Heart right ventricle (tissue), 16 donors: ENCODE data around the gene KCNT1. TPM values are rescaled to one million over a fixed set of nuclear protein-coding genes. Genes with fewer than 3 reads are reported as not detected.

ENCODE experiments used
- ATAC-seq, 8 donors: fragments of 200-7000 bp; cut with Tn5 transposase; one replicate each; pipeline ENCODE4 v1.9.1; 2020; ENCODE audit warnings: mild to moderate bottlenecking in 8 of 8, moderate library complexity in 8 of 8, moderate number of reproducible peaks in 1 of 8
- DNase-seq, 2 donors: peaks; one replicate each; pipeline ENCODE4 v3.0.0-alpha.2; 2020
- H3K27ac ChIP-seq, 10 donors: fragments of 200-600 bp; sonication (generic) in 2 of 10; one replicate each; pipeline versions ENCODE4 v1.5.0 to v1.8.0; 2020 to 2022; ENCODE audit warnings: mild to moderate bottlenecking in 3 of 10
- H3K27me3 ChIP-seq, 7 donors: fragments of 200-600 bp; one replicate each; pipeline ENCODE4 v1.8.0; 2021 to 2022; ENCODE audit warnings: mild to moderate bottlenecking in 2 of 7
- H3K36me3 ChIP-seq, 9 donors: fragments of 200-600 bp; sonication (generic) in 1 of 9; one replicate each; pipeline versions ENCODE4 v1.5.0 to v1.8.0; 2020 to 2022; ENCODE audit warnings: mild to moderate bottlenecking in 2 of 9
- H3K4me1 ChIP-seq, 9 donors: fragments of 200-600 bp; sonication (generic) in 1 of 9; one replicate each; pipeline versions ENCODE4 v1.5.0 to v1.8.0; 2020 to 2022; ENCODE audit warnings: mild to moderate bottlenecking in 4 of 9
- H3K4me3 ChIP-seq, 10 donors: fragments of 200-600 bp; sonication (generic) in 2 of 10; one replicate each; pipeline versions ENCODE4 v1.5.0 to v1.8.0; 2020 to 2022; ENCODE audit warnings: mild to moderate bottlenecking in 7 of 10, moderate library complexity in 2 of 10
- H3K9me3 ChIP-seq, 11 donors: fragments of 200-600 bp in 10 of 11; sonication (generic) in 2 of 11; one replicate each; pipeline versions ENCODE4 v1.5.0 to v1.8.0; 2013 to 2022; ENCODE audit warnings: mild to moderate bottlenecking in 2 of 11, control low read depth in 1 of 11, moderate library complexity in 1 of 11
- WGBS, 2 donors: extraction: QIAGEN DNeasy Blood & Tissue Kit; methylation state at CpG; one replicate each; pipeline ENCODE4 v1.1.7; 2013; ENCODE audit warnings: inconsistent platforms in 1 of 2; 5-methylcytosine and 5-hydroxymethylcytosine counted together
- intact Hi-C, 10 donors: fragments of 100-400 bp; cut with DNase I; formaldehyde crosslinking; loops; one replicate each; pipeline versions ENCODE4 v1.11.1 to v1.14.2; 2022
- polyA plus RNA-seq, 2 donors: library from polyadenylated mRNA; stranded (reverse); fragments of 200-250 nt; gene quantifications; one replicate each; pipeline ENCODE4 v1.2.3, GENCODE V29; 2013
- total RNA-seq, 10 donors: library from RNA; stranded (reverse); fragmentation: NEBNext Ultra II Directional in 3 of 10; extraction: Animal tissue kit (Norgen Biotek cat#: 25700) in 3 of 10; gene quantifications; one replicate each; pipeline versions ENCODE4 v1.2.1 to v1.2.4, GENCODE V29; 2021 to 2023
- TF ChIP-seq, protein P1 (sequence below), 9 donors: fragments of 200-600 bp; sonication (generic) in 2 of 9; IDR thresholded peaks; one replicate each; pipeline versions ENCODE4 v1.5.0 to v1.8.0; 2021 to 2022; ENCODE audit warnings: antibody characterized with exemption in 9 of 9, mild to moderate bottlenecking in 5 of 9, moderate library complexity in 1 of 9
- donor health status: Arrhythmogenic right ventricular cardiomyopathy.
- donor health status: ischemic (EF 13 %, LVEDD 7.1; RV severe dilation, severe dysfunction).
- donor health status: healthy with polysubstance abuse.
- donor health status: DM: no; HTN: yes; CAD: no.
- donor health status: DM: no; HTN: no; CAD: no.
- donor health status: ischemic (EF 25% LVEDD 6.9; RV normal size, moderate dysfunction).
- donor health status: ischemic (EF 25% LVEDD 5.7; RV mildly dilated, moderate dysfunction).
- donor health status: healthy.
- donor health status: DM: yes; HTN: yes; CAD: no.
- donor health status: Ischemic cardiomyopathy.
- donor health status: ischemic (EF 35%, LVEDD 5.7; RV mildly dilated, moderate dysfunction).
- donor health status: nonischemic (EF 11% LVEDD 7.7; RV severe dilation, severe dysfunction).
- donor health status: DM: yes; HTN: yes; CAD: no.
- donor health status: PGD.
- donor health status: ischemic (EF 29% LVEDD 5.4; RV normal size, mild dysfunction).
- donor health status: nonischemic (EF 23%, LVEDD 6.1; RV moderate dilation, normal function).

KCNT1 gene
- total and polyA plus RNA-seq, 12 donors, result 0.14 to 14.1 (median 4.2) TPM

DNA sequence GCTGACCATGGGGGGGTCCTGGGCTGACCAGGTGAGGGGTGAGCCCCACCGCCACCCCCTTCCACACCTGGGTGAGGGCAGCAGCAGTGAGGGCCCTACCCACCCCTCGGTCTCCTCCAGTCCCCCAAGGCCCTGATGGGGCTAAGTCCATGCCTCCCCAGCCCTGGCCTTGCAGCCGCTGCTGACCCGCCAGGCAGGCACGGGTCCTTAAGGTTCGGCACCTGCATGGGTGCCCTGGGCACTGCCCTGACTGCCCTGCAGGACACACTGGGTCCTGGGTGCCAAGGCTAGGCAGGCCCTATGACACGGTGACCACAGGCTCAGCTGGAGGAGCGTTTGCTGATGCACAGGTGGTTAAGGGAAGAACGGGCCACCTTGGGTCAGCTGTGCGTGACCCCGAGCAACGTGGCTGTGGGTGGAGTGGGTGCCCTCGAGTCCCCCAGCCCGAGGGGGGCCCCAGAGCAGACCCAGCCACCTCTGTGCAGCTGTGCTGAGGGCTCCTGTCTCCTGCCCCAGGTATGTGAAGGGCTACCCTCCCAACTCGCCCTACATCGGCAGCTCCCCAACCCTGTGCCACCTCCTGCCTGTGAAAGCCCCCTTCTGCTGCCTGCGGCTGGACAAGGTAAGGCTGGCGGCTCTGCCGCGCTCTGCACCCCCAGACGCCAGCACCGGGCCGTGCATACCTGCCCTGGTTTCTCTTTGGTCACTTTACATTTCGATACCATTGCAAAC lies 73.0 kb downstream of the KCNT1 start:
- Histone ChIP-seq H3K4me3 (no peak overlapping the region), H3K4me1 (no peaks in the 10 kb centered on the region), H3K27me3 (peaks cover 0 to 11% (median 0%) of the 10 kb centered on the region in 7 donors), H3K9me3 (no peaks in the 10 kb centered on the region), H3K27ac (no peak overlapping the region), H3K36me3 (no peaks in the 10 kb centered on the region)
- no peak for DNase-seq
- TF ChIP-seq, protein P1, sequence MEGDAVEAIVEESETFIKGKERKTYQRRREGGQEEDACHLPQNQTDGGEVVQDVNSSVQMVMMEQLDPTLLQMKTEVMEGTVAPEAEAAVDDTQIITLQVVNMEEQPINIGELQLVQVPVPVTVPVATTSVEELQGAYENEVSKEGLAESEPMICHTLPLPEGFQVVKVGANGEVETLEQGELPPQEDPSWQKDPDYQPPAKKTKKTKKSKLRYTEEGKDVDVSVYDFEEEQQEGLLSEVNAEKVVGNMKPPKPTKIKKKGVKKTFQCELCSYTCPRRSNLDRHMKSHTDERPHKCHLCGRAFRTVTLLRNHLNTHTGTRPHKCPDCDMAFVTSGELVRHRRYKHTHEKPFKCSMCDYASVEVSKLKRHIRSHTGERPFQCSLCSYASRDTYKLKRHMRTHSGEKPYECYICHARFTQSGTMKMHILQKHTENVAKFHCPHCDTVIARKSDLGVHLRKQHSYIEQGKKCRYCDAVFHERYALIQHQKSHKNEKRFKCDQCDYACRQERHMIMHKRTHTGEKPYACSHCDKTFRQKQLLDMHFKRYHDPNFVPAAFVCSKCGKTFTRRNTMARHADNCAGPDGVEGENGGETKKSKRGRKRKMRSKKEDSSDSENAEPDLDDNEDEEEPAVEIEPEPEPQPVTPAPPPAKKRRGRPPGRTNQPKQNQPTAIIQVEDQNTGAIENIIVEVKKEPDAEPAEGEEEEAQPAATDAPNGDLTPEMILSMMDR (IDR thresholded peaks at IDR 0.05), result no peak
- intact Hi-C loops, result loop anchor here in 1 of 10 donors (10.0 kb wide), 1 partner anchor 160 kb away; a partner anchor contains a TSS
- no peak for ATAC-seq
- WGBS, 2 donors, result 84 to 87% methylated on average over 24 of the region's 24 CpGs

DNA sequence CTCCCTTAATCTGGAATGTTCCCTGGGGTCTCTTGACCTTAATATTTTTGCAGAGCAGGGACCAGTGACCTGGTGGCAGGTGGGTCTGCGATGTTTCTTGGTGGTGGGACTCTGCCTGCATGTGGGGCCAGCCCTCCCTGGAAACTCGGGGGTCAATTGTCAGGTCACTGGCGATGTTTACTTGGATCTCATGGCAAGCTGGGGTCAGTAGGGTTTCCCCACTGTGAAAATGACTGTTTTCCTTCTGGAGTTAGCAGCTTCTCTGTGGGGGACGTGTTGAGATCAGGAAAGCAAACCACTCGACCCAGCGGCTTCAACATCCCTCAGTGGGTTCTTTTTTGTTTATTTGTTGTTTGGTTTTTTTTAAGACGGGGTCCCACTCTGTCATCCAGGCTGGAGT lies 73.9 kb downstream of the KCNT1 start:
- TF ChIP-seq, protein P1 (IDR thresholded peaks at IDR 0.05), result no peak

DNA sequence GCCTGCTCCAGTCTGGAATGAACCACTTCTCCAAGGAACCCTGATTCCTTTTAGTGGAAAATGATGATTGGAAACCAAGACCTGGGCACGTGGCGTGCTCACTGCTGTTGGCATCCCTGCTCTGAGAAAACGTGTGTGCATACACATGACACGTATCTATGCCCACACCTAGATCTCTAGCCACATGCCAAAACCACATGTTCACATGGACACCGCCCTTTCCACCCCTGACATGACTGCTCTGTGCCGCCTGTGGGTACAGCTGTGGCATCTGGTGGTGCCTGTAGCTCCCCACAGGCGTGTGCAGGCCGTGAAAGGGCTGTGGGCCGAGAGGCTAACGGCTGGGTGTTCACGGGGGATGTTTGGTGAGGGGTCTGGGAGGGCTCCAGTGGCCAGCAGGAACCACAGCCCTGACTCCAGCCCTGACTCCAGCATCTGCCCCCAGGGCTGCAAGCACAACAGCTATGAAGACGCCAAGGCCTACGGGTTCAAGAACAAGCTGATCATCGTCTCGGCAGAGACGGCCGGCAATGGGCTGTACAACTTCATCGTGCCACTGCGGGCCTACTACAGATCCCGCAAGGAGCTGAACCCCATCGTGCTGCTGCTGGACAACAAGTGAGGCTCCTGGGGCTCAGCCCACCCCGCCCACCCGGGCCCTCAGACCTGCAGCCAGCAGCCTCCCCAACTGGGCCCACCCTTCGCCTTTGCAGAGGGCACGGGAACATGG lies 75.1 kb downstream of the KCNT1 start:
- Histone ChIP-seq H3K27me3 (peaks cover 0 to 9% (median 0%) of the 10 kb centered on the region in 7 donors), H3K27ac (no peak overlapping the region), H3K9me3 (no peaks in the 10 kb centered on the region), H3K36me3 (no peaks in the 10 kb centered on the region), H3K4me1 (no peaks in the 10 kb centered on the region), H3K4me3 (no peak overlapping the region)
- no peak for ATAC-seq
- TF ChIP-seq, protein P1 (IDR thresholded peaks at IDR 0.05), result no peak
- WGBS, 2 donors, result 84 to 91% methylated on average over 25 of the region's 25 CpGs
- intact Hi-C loops, result loop anchor here in 1 of 10 donors (10.0 kb wide), 1 partner anchor 162 kb away; a partner anchor contains a TSS
- no peak for DNase-seq

More for the DNA sequence above, 73.9 kb downstream of the KCNT1 start:
- 57 to 62% methylated on average over 7 of the region's 7 CpGs for WGBS, 2 donors
- H3K4me3 ChIP-seq, result no peak overlapping the region
- no peak overlapping the region for H3K27ac ChIP-seq
- intact Hi-C loops, result loop anchor here in 1 of 10 donors (10.0 kb wide), 1 partner anchor 161 kb away; a partner anchor contains a TSS
- ATAC-seq (no peak), DNase-seq (no peak)
- peaks cover 0 to 11% (median 0%) of the 10 kb centered on the region in 7 donors for H3K27me3 ChIP-seq
- H3K9me3 ChIP-seq, result no peaks in the 10 kb centered on the region
- no peaks in the 10 kb centered on the region for H3K4me1 ChIP-seq
- H3K36me3 ChIP-seq, result no peaks in the 10 kb centered on the region

DNA sequence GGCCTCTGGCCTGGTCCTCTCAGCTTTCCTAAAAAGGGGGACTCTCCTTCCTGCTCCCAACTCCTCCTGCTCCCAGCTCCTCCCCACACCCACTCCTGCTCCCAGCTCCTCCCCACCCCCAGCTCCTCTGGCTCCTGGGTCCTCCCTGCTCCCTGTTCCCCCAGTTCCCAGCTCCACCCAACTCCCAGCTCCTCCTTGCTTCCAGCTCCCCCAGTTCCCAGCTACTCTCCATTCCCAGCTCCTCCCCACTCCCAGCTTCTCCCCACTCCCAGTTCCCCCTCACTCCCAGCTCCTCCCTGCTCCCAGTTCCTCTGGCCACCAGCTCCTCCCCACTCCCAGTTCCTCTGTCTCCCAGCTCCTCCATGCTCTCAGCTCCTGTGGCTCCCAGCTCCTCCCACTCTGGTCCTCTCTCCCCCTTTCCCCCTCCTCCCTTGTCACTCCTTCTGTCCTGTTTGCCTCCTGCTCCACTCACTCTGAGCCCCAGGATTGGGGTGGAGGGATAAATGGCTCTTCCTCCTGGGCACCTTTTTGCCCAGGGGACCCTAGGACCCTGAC lies 75.7 kb downstream of the KCNT1 start:
- Histone ChIP-seq H3K27me3 (peaks cover 0 to 6% (median 0%) of the 10 kb centered on the region in 7 donors), H3K27ac (no peak overlapping the region), H3K4me1 (no peaks in the 10 kb centered on the region), H3K4me3 (no peak overlapping the region), H3K36me3 (no peaks in the 10 kb centered on the region), H3K9me3 (no peaks in the 10 kb centered on the region)
- DNase-seq (no peak), ATAC-seq (no peak)
- intact Hi-C loops, result loop anchor here in 1 of 10 donors (10.0 kb wide), 1 partner anchor 163 kb away; a partner anchor contains a TSS
- TF ChIP-seq, protein P1 (IDR thresholded peaks at IDR 0.05), result no peak
